NCI-H2029 treated with DMSO at 0.1 percent for 48 hours (cell line): ENCODE results near the gene PPP2R5B.

Experiments used
- DNase-seq: peaks from one replicate; lab custom pipeline; 2025; lab: John Stamatoyannopoulos, UW

The PPP2R5B gene

DNA sequence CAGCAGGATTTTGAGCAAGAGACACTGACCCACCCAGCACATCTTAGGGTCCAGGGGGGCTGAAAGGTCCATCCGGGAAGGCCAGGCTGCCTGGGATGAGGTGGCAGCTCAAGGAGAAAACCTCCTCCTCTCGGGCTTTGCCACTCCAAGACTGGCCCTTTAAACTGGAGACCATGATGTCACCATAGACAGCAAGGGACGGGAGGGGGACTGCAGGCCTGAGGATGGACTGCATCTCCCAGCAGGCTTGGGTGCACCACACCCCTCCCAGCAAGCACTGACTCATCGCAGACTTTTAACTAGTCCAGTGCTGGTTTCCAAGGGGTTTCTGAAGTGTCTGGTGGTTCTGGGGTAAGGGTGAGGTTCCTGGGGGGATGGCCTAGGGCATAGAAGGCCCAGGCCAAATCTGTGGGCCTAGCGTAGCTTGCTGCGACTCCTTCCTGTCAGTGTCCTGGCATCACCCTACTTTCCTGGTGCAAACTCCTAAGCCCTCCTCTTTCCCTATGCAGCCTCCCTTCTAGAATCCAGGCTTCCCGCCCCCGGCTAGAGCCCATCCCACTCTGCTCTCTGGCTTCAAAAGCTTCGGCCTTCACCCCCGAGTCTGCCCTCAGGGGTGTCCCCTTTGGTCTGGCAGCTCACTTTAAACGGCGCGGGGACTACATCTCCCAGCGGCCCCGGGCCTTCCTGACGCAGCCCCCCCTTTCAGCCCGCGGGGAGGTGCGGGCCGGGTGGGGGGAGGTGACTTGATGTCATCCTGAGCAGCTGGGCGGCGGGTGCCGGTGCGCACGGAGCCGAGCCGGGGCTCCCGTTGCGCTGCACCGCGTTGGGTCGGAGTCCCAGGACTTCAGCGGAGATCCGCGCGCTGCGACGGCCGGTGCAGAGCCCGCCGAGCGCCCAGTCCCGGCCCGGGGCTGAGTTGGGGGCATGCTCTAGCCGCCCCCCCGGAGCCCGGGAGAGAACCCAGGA, at the start of gene PPP2R5B:
TSS of gene PPP2R5B (plus strand) at position 746 of the 966 bp plus-strand sequence. CDS start 1,046 bp downstream, outside the sequence.
- DNase-seq = peak; percentile 80

DNA sequence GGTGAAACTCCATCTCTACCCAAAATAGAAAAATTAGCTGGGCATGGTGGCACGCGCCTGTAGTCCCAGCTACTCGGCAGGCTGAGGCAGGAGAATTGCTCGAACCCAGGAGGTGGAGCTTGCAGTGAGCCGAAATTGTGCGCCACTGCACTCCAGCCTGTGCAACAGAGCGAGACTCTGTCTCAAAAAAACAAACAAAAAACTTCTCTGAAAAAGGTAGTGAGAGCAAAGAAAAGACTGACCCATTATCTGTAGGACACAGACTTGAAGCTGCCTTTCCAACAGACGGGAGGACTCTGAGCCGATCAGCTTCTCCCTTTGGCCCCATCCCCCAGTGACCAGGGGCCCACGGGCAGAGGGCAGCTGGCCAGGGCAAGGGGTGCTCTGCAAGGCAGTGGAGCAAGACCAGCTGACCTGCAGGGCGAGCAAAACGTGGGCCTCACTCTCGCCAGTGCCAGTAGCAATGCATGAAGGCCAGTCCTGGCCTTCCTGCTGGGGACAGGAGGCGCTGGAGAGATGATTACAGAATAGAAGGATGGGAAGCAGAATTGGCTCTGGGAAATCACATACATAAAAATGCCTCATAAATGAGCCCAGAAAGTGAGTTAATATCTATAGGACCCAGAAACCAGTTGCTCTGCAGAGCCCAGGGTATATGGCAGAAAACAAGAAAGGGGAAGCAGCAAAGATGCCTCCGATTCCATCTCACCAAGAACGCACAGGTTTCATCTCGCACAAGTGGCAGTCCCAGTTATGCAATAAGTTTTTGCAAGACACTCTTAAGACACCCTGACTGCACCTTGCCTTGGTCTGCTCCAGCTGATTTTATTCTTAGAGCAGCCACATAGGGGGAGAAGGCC, 48.9 kb upstream of the PPP2R5B start:
- DNase-seq = no peak

DNA sequence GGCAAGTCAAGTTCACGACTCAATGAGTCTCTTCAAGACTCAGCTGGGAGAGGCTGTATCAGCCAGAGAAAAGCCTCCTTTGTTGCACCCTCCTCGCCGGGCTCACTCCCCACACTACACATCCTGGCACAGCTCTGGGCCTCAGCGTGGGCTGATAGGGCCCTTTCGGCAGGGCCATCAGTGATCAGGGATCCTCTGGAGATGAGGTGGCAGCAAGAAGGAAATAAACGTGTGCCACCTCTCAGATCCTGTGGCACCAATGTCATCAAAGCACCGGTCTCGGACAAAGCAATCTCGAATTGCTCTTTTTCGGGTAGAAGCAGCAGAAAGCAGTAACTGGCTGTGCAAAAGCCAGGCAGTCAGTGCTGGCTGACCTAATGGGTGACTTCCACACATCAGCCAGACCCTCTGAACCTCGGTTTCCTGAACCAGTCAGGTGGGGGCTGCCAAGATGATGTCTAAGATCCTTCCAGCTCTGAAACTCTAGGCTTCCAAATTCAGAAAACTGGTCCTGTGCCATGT, 48.2 kb upstream of the PPP2R5B start:
- DNase-seq = no peak

DNA sequence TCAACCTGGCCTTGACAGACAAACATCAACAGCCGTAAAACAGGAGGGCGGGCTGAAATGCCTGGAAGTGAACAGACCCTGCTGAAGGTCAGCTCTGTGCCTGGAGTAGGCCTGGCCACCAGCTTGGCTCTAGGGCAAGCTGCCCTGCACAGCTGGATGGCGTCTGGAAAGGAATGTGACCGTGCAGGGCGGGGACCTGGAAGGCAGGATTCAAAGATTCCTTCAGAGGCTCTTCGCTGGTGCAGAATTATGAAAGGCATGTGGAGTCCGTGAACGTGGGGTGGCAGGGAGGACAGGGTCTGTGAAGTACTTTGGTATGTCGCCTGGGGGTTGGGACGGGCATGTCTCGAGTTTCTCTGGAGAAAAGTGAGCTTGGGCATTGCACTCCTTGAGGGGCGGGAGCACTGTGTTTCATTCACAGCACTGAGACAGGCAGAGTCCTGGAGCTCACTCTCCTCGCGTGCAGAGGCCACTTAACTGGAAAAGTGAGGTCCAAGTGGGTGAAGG, 47.6 kb upstream of the PPP2R5B start:
- DNase-seq = no peak

DNA sequence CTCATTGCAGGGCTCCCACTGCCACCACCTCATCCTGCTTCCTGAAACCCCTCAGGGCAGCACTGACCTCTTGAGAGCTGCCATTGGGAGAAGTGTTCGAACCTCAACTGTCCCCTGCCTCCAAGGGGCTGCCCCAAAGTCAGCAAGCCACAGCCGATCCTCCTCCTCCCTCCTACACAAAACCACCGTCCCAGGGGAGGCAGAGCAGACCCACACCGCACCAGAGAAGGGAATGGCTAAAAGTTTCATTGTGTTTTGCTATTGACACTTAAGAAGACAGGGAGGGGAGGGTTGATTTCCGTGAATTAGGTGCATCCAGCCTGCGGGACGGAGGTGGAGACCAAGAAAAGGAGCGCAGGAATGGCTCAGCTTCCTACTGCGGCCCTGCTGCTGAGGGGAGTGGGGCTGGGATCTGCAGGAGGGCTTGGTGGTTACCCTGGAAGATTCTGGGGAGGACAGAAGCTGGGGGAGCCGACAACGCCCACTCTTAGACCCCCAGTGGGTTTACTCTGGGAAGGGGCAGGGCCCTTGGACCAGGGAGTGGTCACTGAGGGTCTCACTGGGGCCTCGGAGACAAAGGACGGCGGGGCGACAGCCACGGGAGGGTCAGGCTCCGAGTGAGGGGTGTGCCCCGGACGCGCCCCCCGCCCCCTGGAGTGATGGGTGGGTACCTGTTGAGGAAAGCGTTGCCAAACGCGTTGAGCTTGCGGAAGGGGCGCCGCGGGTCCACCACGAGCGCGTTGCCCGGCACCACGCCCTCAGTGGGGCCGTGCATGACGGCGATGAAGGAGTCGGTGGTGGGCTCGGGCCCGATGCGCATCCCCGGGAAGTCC, 46.9 kb upstream of the PPP2R5B start:
- DNase-seq = no peak

DNA sequence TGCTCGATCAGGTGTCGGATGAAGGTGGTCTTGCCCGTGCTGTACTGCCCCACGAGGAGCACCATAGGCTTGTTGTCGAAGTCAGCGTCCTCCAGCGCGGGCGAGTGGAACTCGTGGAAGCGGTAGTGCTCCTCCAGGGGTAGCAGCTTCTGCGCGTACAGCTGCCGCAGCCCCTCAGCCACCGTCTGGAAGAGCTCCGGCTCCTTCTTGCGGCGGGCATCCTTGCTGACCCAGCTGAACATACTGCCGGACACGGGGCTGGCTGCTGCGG, 46.3 kb upstream of the PPP2R5B start:
- DNase-seq = no peak

DNA sequence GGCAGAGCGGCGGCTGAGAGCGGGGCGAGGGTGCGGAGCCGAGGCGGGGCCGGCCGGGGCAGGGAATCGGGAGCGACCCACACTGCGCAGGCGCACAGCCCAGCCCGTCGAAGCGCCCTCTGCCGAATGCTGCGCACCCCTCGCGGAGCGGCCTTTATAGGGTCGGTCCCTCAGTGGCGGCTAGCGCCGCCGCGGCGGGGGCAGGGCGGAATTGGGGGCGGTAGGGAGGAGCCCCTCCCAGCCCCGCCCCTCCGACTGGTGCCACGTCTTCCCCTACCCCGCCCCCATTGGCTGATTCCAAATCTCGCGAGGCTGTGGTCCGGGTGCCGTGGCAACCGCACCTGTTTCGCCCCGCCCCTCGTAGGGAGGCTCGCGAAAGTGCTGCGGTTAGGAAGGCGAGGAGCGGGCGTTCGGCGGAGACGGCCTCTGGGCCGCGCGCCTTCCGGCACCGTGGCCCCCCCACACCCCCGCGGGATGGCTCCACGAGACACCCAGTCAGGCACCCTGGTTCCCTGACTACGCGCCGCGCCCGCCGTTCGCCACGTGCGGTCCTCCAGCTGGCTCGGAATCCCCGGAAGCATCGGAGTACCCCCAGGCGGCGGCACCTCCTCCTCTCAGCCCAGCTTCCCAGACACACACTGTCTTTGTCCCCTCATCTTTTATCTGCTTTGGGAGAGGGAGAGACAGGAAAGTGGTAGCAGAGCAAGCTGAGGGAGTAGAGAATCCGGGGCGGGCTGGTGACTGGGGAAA, 45.8 kb upstream of the PPP2R5B start, which contains the start of gene EHD1:
TSS of gene EHD1 (minus strand) at position 128 of the 750 bp plus-strand sequence. CDS start 157 bp downstream, outside the sequence.
- peak; percentile 90 for DNase-seq

DNA sequence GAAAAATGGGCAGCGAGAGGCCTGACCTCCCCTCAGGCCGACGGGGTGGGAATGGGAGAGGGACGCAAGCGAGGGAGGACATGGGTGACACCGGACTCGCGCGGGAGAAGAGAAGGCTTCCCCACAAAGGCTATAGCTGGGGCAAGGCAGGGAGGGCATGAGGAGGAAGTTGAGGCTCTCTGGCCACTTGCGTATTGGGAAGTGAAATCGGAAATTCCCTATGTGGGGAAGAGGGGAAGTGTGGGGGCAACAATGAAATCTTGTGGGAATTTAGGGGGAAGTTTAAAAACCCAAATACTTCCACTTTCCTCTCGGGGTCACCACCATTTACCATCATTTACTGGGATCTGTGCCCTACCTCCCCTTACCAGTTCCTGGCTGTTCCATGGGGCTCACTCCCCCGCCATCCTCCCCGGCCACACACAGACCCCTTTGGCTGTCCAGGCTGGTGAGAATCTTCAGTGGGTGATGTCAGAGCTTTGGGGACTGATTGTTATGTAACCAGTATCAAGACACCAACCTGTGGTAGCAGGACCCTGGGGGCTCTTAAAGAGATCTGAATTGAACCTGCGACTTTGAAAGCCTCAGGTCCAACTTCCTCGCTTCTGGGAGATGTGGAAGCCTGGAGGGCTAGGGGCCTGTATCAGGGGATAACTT, 45.1 kb upstream of the PPP2R5B start:
- no peak for DNase-seq

DNA sequence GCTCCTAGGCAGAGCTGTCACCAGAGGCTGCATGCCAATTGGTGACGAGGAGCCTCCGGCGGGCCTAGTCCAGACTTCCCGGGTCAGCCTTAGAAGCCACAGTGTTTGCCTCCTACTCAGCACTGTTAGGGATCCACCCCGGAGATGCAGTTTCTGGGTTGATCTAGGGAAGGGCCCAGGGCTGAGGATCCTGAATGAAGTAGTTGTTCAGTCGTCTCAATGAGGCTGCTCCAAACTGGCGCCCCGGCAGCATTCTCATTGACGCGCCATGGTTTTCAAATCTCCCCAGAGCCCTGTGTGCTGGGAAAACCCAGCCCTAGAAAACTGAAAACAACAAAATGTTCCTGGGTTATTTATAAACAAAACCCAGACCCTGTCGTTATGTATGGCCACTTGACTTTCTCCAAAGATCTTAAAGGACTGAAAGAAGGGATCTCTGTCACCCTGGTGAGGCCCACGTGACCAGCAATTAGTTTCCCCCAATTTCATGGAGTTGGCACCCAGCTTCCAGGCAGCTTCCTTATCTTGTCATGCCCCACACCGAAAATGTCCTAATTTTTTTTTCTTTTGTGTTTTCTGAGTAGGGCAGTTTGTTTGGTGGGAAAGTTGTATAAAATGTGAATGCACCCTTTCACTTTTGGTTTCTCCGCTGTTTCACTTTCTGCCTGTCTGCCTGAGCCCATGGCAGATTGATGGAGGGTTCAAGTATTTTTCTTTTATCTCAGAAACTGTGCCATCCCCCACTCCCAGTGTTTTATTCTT, 44.1 kb upstream of the PPP2R5B start:
- DNase-seq = no peak

DNA sequence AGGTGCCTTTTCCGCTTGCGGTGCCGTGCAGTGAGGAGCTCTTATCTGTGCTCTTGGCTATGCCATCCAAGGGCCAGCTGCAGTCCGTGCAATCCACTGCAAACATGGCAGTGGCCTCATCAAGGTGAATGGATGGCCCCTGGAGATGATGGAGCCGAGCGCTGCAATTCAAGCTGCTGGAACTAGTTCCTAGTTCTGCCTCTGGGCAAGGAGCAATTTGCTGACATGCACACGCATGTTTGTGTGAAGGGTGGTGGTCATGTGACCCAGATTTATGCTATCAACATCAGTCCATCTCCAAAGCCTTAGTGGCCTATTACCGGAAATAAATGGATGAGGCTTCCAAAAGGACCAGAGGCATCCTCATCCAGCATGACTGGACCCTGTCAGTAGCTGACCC, 43.0 kb upstream of the PPP2R5B start:
- no peak for DNase-seq

DNA sequence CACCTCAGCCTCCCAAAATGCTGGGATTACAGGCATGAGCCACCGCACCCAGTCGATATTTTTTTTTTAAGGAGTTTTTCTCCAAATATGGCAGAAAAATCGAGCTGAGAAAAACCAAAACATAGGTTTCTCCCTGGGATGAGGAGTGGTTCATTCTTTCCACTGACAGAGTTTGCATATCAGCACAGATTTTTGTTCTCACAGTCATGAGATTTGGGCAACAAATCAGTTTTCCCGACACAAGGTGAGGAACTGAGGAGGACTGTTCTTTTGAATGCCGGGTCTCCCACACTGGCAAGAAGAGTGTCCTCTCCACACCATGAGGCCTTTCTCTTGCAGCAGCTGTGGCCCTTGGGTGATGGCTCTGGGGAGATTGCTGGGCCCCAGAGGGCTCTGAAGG, 42.2 kb upstream of the PPP2R5B start:
- DNase-seq = no peak

DNA sequence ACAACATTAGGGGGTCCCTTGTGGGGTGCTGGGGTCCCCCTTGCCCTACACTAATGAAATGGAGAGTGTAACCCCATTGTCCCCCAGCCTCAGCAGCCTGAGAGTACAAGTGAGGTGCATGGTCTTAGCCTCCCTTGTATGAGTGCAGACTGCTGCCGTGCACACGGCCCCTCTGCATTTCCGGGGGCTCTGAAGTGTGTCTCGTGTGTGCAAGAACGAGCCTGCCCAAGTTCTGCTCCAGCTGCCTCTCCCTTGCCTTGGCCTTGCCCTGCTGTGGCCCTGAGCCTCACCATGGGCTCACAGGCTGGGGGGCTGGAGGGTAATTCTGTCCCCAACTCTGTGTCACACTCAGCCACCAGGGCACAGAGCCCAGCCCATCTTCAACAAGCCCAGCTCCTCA, 40.9 kb upstream of the PPP2R5B start:
- no peak for DNase-seq

DNA sequence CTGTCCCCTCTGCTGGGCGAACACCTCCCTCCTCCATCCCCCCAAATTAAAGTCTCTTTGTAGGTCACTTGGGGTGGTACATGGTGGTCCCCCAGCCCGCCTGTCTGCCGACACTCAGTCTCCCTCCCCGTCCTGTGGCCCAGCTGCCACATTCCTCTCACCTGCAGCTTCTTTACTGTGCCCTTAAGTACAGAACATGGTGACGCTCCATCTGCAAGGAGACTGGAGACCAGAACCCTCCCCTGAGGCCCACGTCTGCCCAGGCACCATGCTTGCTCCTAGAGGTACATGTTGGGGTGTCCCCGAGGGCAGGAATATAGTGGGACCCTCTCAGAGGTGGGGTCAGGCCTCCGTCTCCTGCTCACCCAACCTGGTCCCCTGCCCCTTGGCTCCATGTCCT, 40.5 kb upstream of the PPP2R5B start:
- no peak for DNase-seq

DNA sequence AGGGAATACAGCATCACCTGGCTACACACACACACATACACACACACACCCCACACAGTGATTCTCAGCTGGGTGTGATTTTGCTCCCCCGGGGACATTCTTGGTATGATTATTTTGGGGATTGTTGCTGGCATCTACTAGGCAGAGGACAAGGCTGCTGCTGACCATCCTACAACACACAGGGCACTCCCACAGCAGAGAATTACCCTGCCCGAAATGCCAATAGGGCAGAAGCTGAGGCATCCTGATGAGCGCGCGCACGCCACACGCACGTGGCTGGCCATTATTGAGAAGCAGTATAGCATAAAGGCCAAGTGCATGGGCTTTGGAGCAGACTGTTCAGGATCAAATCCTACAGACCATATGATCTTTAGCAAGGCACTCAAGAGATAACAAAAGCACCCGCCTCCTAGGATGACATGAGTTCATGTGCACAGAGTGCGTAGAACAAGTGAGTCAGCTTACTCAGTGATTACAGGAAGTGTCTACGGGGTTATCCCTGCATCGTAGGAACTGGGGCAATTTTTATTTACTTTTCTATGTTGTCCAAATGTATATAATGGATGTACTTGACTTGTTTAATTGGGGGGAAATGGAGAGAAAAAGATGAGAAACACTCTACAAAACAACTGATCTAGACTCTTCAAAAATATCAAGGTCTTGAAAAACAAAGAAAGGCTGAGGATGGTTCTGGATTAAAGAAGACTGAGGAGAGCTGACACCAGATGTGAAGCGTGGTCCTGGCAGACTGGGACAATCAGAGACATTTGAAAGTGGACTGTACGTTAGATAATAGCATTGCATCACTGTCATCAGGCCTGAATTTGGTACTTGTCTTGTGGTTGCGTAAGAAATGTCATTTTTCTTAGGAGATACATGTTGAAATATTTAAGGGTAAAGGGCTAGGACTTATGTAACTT, 38.9 kb upstream of the PPP2R5B start:
- DNase-seq = no peak

DNA sequence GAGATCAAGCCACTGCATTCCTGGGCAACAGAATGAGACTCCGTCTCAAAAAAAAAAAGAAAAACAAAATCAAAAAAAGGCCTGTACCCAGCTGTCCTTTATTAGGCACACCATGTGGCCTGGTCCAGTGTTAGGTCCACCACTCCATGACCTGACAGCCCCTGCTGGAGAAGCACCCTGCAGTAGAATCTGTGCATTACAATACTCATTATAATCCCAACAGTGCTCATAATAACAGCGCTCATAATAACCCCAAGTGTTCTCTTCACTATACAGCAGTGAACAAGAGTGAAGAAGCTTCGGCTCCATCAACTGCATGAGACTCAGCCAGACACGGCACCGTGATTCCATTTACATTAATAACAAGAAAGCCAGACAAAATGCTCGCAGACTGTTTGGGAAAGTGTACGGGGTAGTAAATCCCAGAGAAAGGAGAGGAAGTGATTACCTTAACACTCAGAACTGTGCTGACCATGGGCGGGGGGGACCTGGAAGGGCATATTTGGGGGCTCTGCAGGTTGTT, 37.2 kb upstream of the PPP2R5B start:
- DNase-seq = no peak

DNA sequence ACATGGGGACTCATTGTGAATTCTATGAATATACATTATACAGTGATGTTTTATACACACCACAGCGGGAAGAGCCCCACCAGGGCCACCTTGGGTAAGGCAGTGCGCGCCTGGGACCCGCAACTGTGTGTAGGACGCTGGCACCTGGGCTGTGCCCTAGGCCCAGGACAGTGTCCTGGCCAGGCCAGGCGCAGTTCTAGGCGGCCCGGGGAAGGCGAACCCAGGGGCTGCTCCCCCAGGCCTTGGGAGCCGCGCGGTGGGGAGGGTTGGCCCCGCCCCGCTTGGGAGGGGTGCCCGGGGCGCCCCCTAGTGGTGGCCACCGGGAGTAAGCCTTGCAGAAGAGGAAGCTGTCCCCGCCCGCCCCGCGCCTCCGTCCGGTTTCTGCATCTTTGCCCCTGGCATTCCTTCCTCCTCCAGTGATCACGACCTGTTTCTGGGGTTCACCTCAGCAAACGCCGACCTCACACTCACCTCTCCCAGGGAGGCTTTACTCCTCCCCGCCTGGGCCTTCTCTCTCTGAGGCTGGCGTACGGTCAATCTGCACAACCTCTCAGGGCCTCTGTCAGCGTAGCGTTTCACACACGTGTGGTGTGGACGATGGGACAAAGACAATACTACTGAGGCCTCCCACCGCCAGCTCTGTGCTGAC, 36.6 kb upstream of the PPP2R5B start:
- DNase-seq = peak; percentile 3

DNA sequence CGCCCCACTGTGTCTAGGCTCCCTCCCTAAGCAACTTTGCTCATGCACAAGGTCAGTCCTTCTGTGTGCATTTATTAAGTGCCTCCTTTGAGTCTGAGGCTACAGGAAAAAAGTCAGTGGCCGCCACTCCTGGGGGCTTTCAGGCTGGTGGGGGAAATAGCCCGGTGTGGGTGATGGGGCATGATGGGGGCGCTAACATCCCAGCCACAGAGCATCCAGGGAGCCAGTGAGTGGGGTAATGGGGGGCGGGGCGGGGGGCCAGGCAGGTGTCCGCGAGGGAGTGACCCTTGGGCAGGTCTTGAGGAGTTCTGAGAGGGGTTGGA, 36.1 kb upstream of the PPP2R5B start:
- DNase-seq = no peak
